Fibroblast of skin of right quadriceps (primary cell): ENCODE results near the gene HOXB5.

Experiments
- DNase-seq: peaks from one replicate; pipeline ENCODE4 v3.0.0-alpha.2; 2013

HOXB5 gene

GRCh38 chr17:48601207-48601538 lies 7.6 kb upstream of the HOXB5 start:
- no peak for DNase-seq

GRCh38 chr17:48600244-48601098 lies 6.9 kb upstream of the HOXB5 start:
- no peak for DNase-seq

- DNase-seq, result no peak
These were observed 5.8 kb upstream of the HOXB5 start for GRCh38 chr17:48599354-48599753.

- DNase-seq, result no peak
These were observed 5.2 kb upstream of the HOXB5 start for GRCh38 chr17:48598736-48599135.

GRCh38 chr17:48597778-48598631 lies 4.4 kb upstream of the HOXB5 start:
- DNase-seq, result peak; percentile 57

GRCh38 chr17:48597528-48597777 lies 3.9 kb upstream of the HOXB5 start:
- DNase-seq, result no peak

- peak; percentile 68 for DNase-seq
These were observed 3.4 kb upstream of the HOXB5 start for GRCh38 chr17:48596735-48597527.

GRCh38 chr17:48596000-48596734 lies 2.6 kb upstream of the HOXB5 start:
- no peak for DNase-seq

- DNase-seq, result no peak
These were observed 1.9 kb upstream of the HOXB5 start for GRCh38 chr17:48595278-48595999.

GRCh38 chr17:48594538-48595277 lies 1.1 kb upstream of the HOXB5 start:
- DNase-seq, result no peak

GRCh38 chr17:48593840-48594537 lies 410 bp upstream of the HOXB5 start:
- DNase-seq, result peak; percentile 90

- DNase-seq, result no peak
These were observed 1.0 kb downstream of the HOXB5 start for GRCh38 chr17:48592577-48592976.

- DNase-seq, result no peak
These were observed 1.5 kb downstream of the HOXB5 start for GRCh38 chr17:48592057-48592514.

- no peak for DNase-seq
These were observed 2.1 kb downstream of the HOXB5 start for GRCh38 chr17:48591255-48592056.

- no peak for DNase-seq
These were observed 2.9 kb downstream of the HOXB5 start for GRCh38 chr17:48590607-48591161.

- peak; percentile 66 for DNase-seq
These were observed 3.6 kb downstream of the HOXB5 start, which contains the start of gene HOXB3 for GRCh38 chr17:48589831-48590606. Gene HOXB3 (minus strand): TSS chr17:48590241. CDS start chr17:48552474, 37,767 bp downstream.

GRCh38 chr17:48589060-48589830 lies 4.3 kb downstream of the HOXB5 start:
- no peak for DNase-seq

GRCh38 chr17:48588528-48588927 lies 5.1 kb downstream of the HOXB5 start:
- DNase-seq, result no peak
